ENCODE measurements around the gene NKX2-4. TPM values are rescaled to one million over a fixed set of nuclear protein-coding genes. Genes with fewer than 3 reads are reported as not detected.

Gene NKX2-4
- total RNA-seq, 1 experiment from 2014 or later = 0.15 TPM

- peaks cover 19 to 70% (median 55%) of the 10 kb centered on the region in 3 experiments; a peak in 6 of 7 replicates for H3K36me3 Mint-ChIP-seq (ENCODE audit: insufficient read depth in 1 of 3, low read depth in 3 of 3)
- no peak for TF ChIP-seq CTCF (conservative IDR thresholded peaks at IDR 0.05)
Measured at GRCh38 chr20:21361266-21361665, 36.1 kb downstream of the NKX2-4 start.

More at GRCh38 chr20:21361266-21361665, 36.1 kb downstream of the NKX2-4 start:
- Mint-ChIP-seq H3K27ac (no peak overlapping the region), H3K27me3 (ENCODE audit: low read depth) (no peaks in the 10 kb centered on the region), H3K4me3 (no peak overlapping the region), H3K9me3 (no peaks in the 10 kb centered on the region), H3K4me1 (no peaks in the 10 kb centered on the region)
- H2BK120ac ChIP-seq (ENCODE audit: low read depth, low read length, poor library complexity, severe bottlenecking) = no peak overlapping the region
- H3K9ac ChIP-seq (ENCODE audit: extremely low read depth, insufficient read length, low read length) = no peak overlapping the region
- DNase-seq = no peak
- H3K18ac ChIP-seq (ENCODE audit: insufficient read length, low read depth, low read length) = no peak overlapping the region
- H2BK20ac ChIP-seq (ENCODE audit: low read depth, low read length, poor library complexity, severe bottlenecking) = no peak overlapping the region
- H3K4me2 ChIP-seq (ENCODE audit: insufficient read depth, insufficient read length, low read length) = no peak overlapping the region
- H2BK15ac ChIP-seq (ENCODE audit: low read depth, low read length) = no peak overlapping the region
- H3K23ac ChIP-seq (ENCODE audit: insufficient read length, low read depth, low read length) = no peak overlapping the region
- H2AK5ac ChIP-seq (ENCODE audit: insufficient read length, low read length) = no peak overlapping the region
- H4K5ac ChIP-seq (ENCODE audit: insufficient read length, low read depth, low read length) = no peak overlapping the region
- H3K14ac ChIP-seq (ENCODE audit: insufficient read depth, low read length) = no peak overlapping the region
- no peak overlapping the region for H2BK12ac ChIP-seq (ENCODE audit: insufficient read length, low read depth, low read length)
- no peak overlapping the region for H4K8ac ChIP-seq (replicated peaks; ENCODE audit: insufficient read length, low read depth, low read length)
- no peaks in the 10 kb centered on the region for H3K4me1 ChIP-seq (ENCODE audit: insufficient read depth, low read length)
- H2BK5ac ChIP-seq (ENCODE audit: insufficient read length, low read length) = no peak overlapping the region
- no peaks in the 10 kb centered on the region for H3K79me1 ChIP-seq (ENCODE audit: insufficient read depth, low read depth, low read length, poor library complexity, severe bottlenecking)
- H3K9me3 ChIP-seq (ENCODE audit: control insufficient read depth, low read depth, low read length) = no peaks in the 10 kb centered on the region
- no peaks in the 10 kb centered on the region for H3K27me3 ChIP-seq (ENCODE audit: insufficient read depth, low read length)
- H3K23me2 ChIP-seq (ENCODE audit: insufficient read length, low read depth, low read length, poor library complexity, severe bottlenecking) = no peaks in the 10 kb centered on the region
- H3T11ph ChIP-seq (ENCODE audit: low read length) = no peak overlapping the region
- no peak overlapping the region for H3K27ac ChIP-seq (ENCODE audit: insufficient read length, low read depth, low read length)
- WGBS (ENCODE audit: extremely low coverage, insufficient read length, low lambda C conversion rate) = no CpG with 5 or more reads among the region's 2 CpGs
- H2AFZ ChIP-seq (ENCODE audit: low read length) = no peak overlapping the region
- no peaks in the 10 kb centered on the region for H3K79me2 ChIP-seq (ENCODE audit: insufficient read depth, low read length)
- no peak overlapping the region for H4K91ac ChIP-seq (ENCODE audit: insufficient read length, low read depth, low read length)
- no peak overlapping the region for H3K56ac ChIP-seq (ENCODE audit: insufficient read length, low read depth, low read length)
- no peaks in the 10 kb centered on the region for H4K20me1 ChIP-seq (ENCODE audit: control insufficient read depth, insufficient read depth, insufficient read length)
- no peak overlapping the region for H3K4ac ChIP-seq (ENCODE audit: low read depth, low read length)

Data from H9 (cell line).